ENCODE measurements around the gene SIX4.

DNA sequence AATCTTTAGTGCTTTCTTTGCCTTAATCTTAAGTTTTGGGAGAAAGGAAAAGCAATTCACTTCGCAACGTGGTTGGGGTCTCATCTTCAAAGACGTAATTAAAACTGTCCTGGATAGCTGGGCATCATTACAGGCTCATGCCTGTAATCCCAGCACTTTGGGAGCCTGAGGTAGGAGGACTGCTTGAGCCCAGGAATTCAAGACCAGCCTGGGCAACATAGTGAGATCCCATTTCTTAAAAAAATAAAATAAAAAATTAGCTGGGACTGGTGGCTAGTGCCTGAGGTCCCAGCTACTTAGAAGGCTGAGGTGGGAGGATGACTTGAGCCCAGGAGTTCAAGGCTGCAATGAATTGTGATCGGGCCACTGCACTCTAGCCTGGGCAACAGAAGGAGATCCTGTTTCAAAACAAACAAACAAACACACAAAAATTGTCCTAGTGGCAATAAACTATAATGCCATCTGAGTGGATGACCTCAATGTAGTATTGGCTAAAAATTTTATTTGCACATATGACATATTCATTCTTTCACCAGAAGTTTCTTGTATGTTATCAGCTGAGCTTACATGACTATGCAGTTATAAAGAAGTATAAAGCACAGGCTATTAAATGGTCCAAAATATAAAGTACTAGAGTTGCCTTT is 8.8 kb upstream of the SIX4 start:
- TF ChIP-seq, protein P1, sequence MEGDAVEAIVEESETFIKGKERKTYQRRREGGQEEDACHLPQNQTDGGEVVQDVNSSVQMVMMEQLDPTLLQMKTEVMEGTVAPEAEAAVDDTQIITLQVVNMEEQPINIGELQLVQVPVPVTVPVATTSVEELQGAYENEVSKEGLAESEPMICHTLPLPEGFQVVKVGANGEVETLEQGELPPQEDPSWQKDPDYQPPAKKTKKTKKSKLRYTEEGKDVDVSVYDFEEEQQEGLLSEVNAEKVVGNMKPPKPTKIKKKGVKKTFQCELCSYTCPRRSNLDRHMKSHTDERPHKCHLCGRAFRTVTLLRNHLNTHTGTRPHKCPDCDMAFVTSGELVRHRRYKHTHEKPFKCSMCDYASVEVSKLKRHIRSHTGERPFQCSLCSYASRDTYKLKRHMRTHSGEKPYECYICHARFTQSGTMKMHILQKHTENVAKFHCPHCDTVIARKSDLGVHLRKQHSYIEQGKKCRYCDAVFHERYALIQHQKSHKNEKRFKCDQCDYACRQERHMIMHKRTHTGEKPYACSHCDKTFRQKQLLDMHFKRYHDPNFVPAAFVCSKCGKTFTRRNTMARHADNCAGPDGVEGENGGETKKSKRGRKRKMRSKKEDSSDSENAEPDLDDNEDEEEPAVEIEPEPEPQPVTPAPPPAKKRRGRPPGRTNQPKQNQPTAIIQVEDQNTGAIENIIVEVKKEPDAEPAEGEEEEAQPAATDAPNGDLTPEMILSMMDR (IDR thresholded peaks at IDR 0.05; ENCODE audit: insufficient read depth, low read depth, low read length), result no peak
- no peak for TF ChIP-seq EZH2 (IDR thresholded peaks at IDR 0.05; ENCODE audit: insufficient read depth, low read length)
